ENCODE measurements around the gene REXO4.
A peak's percentile ranks its signal among the peaks of the same experiment; 100 is the strongest.
"Not testable (repeated sequence)": the region's sequence is repeated elsewhere in the genome, so short reads cannot be mapped to it uniquely, and the experiment has no call there.

REXO4 gene

GRCh38 chr9:133417541-133418461, at the start of gene REXO4:
Gene REXO4, minus strand, starts transcription at chr9:133418010. Its CDS starts 166 bp downstream, at chr9:133417844.
- DNase-seq (ENCODE audit: low read depth in 2 of 2) = peak; percentile 66 to 68

- no peak for DNase-seq (ENCODE audit: low read depth in 2 of 2)
Measured at GRCh38 chr9:133467101-133467500, 49.3 kb upstream of the REXO4 start.

- no peak for DNase-seq (ENCODE audit: low read depth in 2 of 2)
Measured at GRCh38 chr9:133465984-133466383, 48.2 kb upstream of the REXO4 start.

GRCh38 chr9:133464638-133465037, 46.8 kb upstream of the REXO4 start:
- no peak for DNase-seq (ENCODE audit: low read depth in 2 of 2)

- DNase-seq (ENCODE audit: low read depth in 2 of 2) = no peak
Measured at GRCh38 chr9:133463864-133464615, 46.2 kb upstream of the REXO4 start.

- DNase-seq (ENCODE audit: low read depth in 2 of 2) = no peak
Measured at GRCh38 chr9:133463234-133463863, 45.5 kb upstream of the REXO4 start.

GRCh38 chr9:133461975-133462374, 44.2 kb upstream of the REXO4 start:
- no peak for DNase-seq (ENCODE audit: low read depth in 2 of 2)

- no peak for DNase-seq (ENCODE audit: low read depth in 2 of 2)
Measured at GRCh38 chr9:133460405-133461175, 42.8 kb upstream of the REXO4 start.

GRCh38 chr9:133459476-133460404, 41.9 kb upstream of the REXO4 start, which contains the start of gene CACFD1:
Gene CACFD1, plus strand, starts transcription at chr9:133459978. Its CDS starts 89 bp downstream, at chr9:133460067.
- DNase-seq (ENCODE audit: low read depth in 2 of 2) = peak; percentile 74 to 78

GRCh38 chr9:133458643-133459312, 41.0 kb upstream of the REXO4 start:
- DNase-seq (ENCODE audit: low read depth in 2 of 2) = no peak

- no peak for DNase-seq (ENCODE audit: low read depth in 2 of 2)
Measured at GRCh38 chr9:133457748-133458147, 39.9 kb upstream of the REXO4 start.

GRCh38 chr9:133457233-133457632, 39.4 kb upstream of the REXO4 start:
- DNase-seq (ENCODE audit: low read depth in 2 of 2) = no peak

- DNase-seq (ENCODE audit: low read depth in 2 of 2) = no peak
Measured at GRCh38 chr9:133456409-133456808, 38.6 kb upstream of the REXO4 start.

- no peak for DNase-seq (ENCODE audit: low read depth in 2 of 2)
Measured at GRCh38 chr9:133455936-133456335, 38.1 kb upstream of the REXO4 start.

- DNase-seq (ENCODE audit: low read depth in 2 of 2) = no peak
Measured at GRCh38 chr9:133454943-133455673, 37.3 kb upstream of the REXO4 start.

- no peak for DNase-seq (ENCODE audit: low read depth in 2 of 2)
Measured at GRCh38 chr9:133454325-133454724, 36.5 kb upstream of the REXO4 start.

- no peak for DNase-seq (ENCODE audit: low read depth in 2 of 2)
Measured at GRCh38 chr9:133453651-133454050, 35.8 kb upstream of the REXO4 start.

- no peak for DNase-seq (ENCODE audit: low read depth in 2 of 2)
Measured at GRCh38 chr9:133452562-133452961, 34.8 kb upstream of the REXO4 start.

- not testable (repeated sequence) for DNase-seq (ENCODE audit: low read depth in 2 of 2)
Measured at GRCh38 chr9:133451865-133452264, 34.1 kb upstream of the REXO4 start.

Data from fibroblast of skin of left biceps (primary cell).